Karpas-422 (cell line): Measurements from ENCODE around the gene OGDH. TPM values are rescaled to one million over a fixed set of nuclear protein-coding genes. Genes with fewer than 3 reads are reported as not detected.
"Not testable (repeated sequence)": the region's sequence is repeated elsewhere in the genome, so short reads cannot be mapped to it uniquely, and the experiment has no call there.

Experiments
- DNase-seq: peaks from one replicate; pipeline ENCODE4 v3.0.0-alpha.2; 2015
- H2AFZ ChIP-seq: fragments of 200-600 bp; sonication (generic); 2 replicates; pipeline ENCODE4 v1.6.1; 2014; ENCODE audit warnings: antibody characterized with exemption, low read length, mixed read lengths
- H3K27ac ChIP-seq: fragments of 200-600 bp; sonication (generic); 2 replicates; pipeline ENCODE4 v1.5.1; 2014; ENCODE audit warnings: mild to moderate bottlenecking, low read length, moderate library complexity
- H3K27me3 ChIP-seq: fragments of 200-600 bp; sonication (generic); 2 replicates; pipeline ENCODE4 v1.6.1; 2014; ENCODE audit warnings: low read length, mixed read lengths
- H3K36me3 ChIP-seq: fragments of 200-600 bp; sonication (generic); 2 replicates; pipeline ENCODE4 v1.6.1; 2014; ENCODE audit warnings: low read length, mixed read lengths; ENCODE audit not compliant: insufficient read depth
- H3K4me1 ChIP-seq: fragments of 200-600 bp; sonication (generic); 2 replicates; pipeline ENCODE4 v1.6.1; 2014; ENCODE audit warnings: mild to moderate bottlenecking, low read length, mixed read lengths
- H3K4me2 ChIP-seq: fragments of 200-600 bp; sonication (generic); 2 replicates; pipeline ENCODE4 v1.6.1; 2014; ENCODE audit warnings: low read length, low read depth, mild to moderate bottlenecking; ENCODE audit not compliant: poor library complexity, severe bottlenecking
- H3K4me3 ChIP-seq: fragments of 200-600 bp; sonication (generic); 2 replicates; pipeline ENCODE4 v1.5.1; 2014; ENCODE audit warnings: mild to moderate bottlenecking, antibody characterized with exemption, low read length, mixed read lengths
- H3K79me2 ChIP-seq: fragments of 200-600 bp; sonication (generic); 2 replicates; pipeline ENCODE4 v1.6.1; 2014; ENCODE audit warnings: mild to moderate bottlenecking, low read length, mixed read lengths
- H3K9ac ChIP-seq: fragments of 200-600 bp; sonication (generic); 2 replicates; pipeline ENCODE4 v1.6.0; 2014; ENCODE audit warnings: low read length
- H3K9me2 ChIP-seq: fragments of 200-600 bp; sonication (generic), shearing (Covaris generic); replicated peaks from 2 replicates; pipeline ENCODE4 v1.6.0; 2014; ENCODE audit warnings: mild to moderate bottlenecking, low read length, moderate library complexity; ENCODE audit not compliant: insufficient read depth
- H3K9me3 ChIP-seq: fragments of 300-700, 200-600 bp; sonication (generic); 2 replicates; pipeline ENCODE4 v1.6.1; 2014; ENCODE audit warnings: low read length, mixed read lengths
- H4K20me1 ChIP-seq: fragments of 200-600 bp; sonication (generic); 2 replicates; pipeline ENCODE4 v1.6.1; 2014; ENCODE audit warnings: mild to moderate bottlenecking, antibody characterized with exemption, low read length, low read depth; ENCODE audit not compliant: insufficient read depth
- total RNA-seq: library from RNA; depleted of rRNA; stranded (reverse); fragments of >200 nt; shearing (Covaris generic); gene quantifications from 2 replicates; pipeline ENCODE4 v1.2.3, GENCODE V29; 2014; ENCODE audit warnings: low replicate concordance

Gene OGDH
- total RNA-seq, 1 experiment from 2014 or later, result 24.9 TPM

GRCh38 chr7:44697136-44698045 is 91.0 kb downstream of the OGDH start:
- H3K4me2 ChIP-seq, result no peak overlapping the region

GRCh38 chr7:44698046-44698580 is 91.7 kb downstream of the OGDH start:
- Histone ChIP-seq H3K4me3 (no peak overlapping the region), H3K79me2 (no peaks in the 10 kb centered on the region), H2AFZ (no peak overlapping the region), H3K27ac (no peak overlapping the region), H3K36me3 (peaks cover 49% of the 10 kb centered on the region), H3K9me2 (no peaks in the 10 kb centered on the region), H4K20me1 (no peaks in the 10 kb centered on the region), H3K9ac (no peak overlapping the region), H3K4me2 (no peak overlapping the region), H3K9me3 (no peaks in the 10 kb centered on the region; the same call in 1 of the 2 replicates), H3K4me1 (no peaks in the 10 kb centered on the region), H3K27me3 (no peaks in the 10 kb centered on the region)
- no peak for DNase-seq

More at GRCh38 chr7:44697136-44698045, 91.0 kb downstream of the OGDH start:
- H3K36me3 ChIP-seq, result peaks cover 49% of the 10 kb centered on the region
- no peak overlapping the region for H3K27ac ChIP-seq
- H3K79me2 ChIP-seq, result no peaks in the 10 kb centered on the region
- no peak for DNase-seq
- H3K9ac ChIP-seq, result no peak overlapping the region
- H4K20me1 ChIP-seq, result no peaks in the 10 kb centered on the region
- H3K4me1 ChIP-seq, result no peaks in the 10 kb centered on the region
- no peaks in the 10 kb centered on the region for H3K9me2 ChIP-seq
- H2AFZ ChIP-seq, result no peak overlapping the region
- no peaks in the 10 kb centered on the region for H3K27me3 ChIP-seq
- no peaks in the 10 kb centered on the region; the same call in 1 of the 2 replicates for H3K9me3 ChIP-seq
- no peak overlapping the region for H3K4me3 ChIP-seq

GRCh38 chr7:44699598-44699997 is 93.2 kb downstream of the OGDH start:
- not testable (repeated sequence) for H2AFZ ChIP-seq, H3K27ac ChIP-seq, H3K9me3 ChIP-seq, H4K20me1 ChIP-seq, H3K9me2 ChIP-seq, H3K4me2 ChIP-seq, H3K27me3 ChIP-seq, H3K4me1 ChIP-seq, H3K79me2 ChIP-seq, H3K9ac ChIP-seq, DNase-seq, H3K4me3 ChIP-seq
- H3K36me3 ChIP-seq, result peaks cover 39% of the 10 kb centered on the region

- Histone ChIP-seq H3K9me2 (no peaks in the 10 kb centered on the region), H3K4me2 (no peak overlapping the region), H2AFZ (no peak overlapping the region), H3K79me2 (no peaks in the 10 kb centered on the region), H3K4me3 (no peak overlapping the region), H3K27me3 (no peaks in the 10 kb centered on the region), H3K27ac (no peak overlapping the region), H3K9ac (no peak overlapping the region), H4K20me1 (no peaks in the 10 kb centered on the region), H3K9me3 (no peaks in the 10 kb centered on the region; the same call in 1 of the 2 replicates), H3K4me1 (no peaks in the 10 kb centered on the region), H3K36me3 (peaks cover 36% of the 10 kb centered on the region)
- DNase-seq, result no peak
Measured at GRCh38 chr7:44700322-44700721, 93.9 kb downstream of the OGDH start.

- H3K4me3 ChIP-seq, H3K36me3 ChIP-seq: not testable (repeated sequence)
Measured at GRCh38 chr7:44703391-44703790, 97.0 kb downstream of the OGDH start.

GRCh38 chr7:44703921-44704320 is 97.5 kb downstream of the OGDH start:
- Histone ChIP-seq H3K9me3 (no peaks in the 10 kb centered on the region), H3K4me2 (no peak overlapping the region), H3K36me3 (peaks cover 7% of the 10 kb centered on the region; the same call in 1 of the 2 replicates), H3K79me2 (no peaks in the 10 kb centered on the region), H4K20me1 (no peaks in the 10 kb centered on the region), H2AFZ (no peak overlapping the region), H3K9ac (no peak overlapping the region), H3K9me2 (no peaks in the 10 kb centered on the region), H3K4me3 (no peak overlapping the region), H3K27me3 (no peaks in the 10 kb centered on the region), H3K4me1 (no peaks in the 10 kb centered on the region), H3K27ac (no peak overlapping the region)
- peak; percentile 22 for DNase-seq

More at GRCh38 chr7:44703391-44703790, 97.0 kb downstream of the OGDH start:
- not testable (repeated sequence) for H3K4me1 ChIP-seq, H2AFZ ChIP-seq, H3K9ac ChIP-seq, H3K27me3 ChIP-seq, H3K27ac ChIP-seq, H3K9me3 ChIP-seq, H3K4me2 ChIP-seq, H3K79me2 ChIP-seq, H4K20me1 ChIP-seq, H3K9me2 ChIP-seq
- peak; percentile 19 for DNase-seq

GRCh38 chr7:44705434-44705833 is 99.0 kb downstream of the OGDH start:
- Histone ChIP-seq H3K4me1 (no peaks in the 10 kb centered on the region), H3K9ac (no peak overlapping the region), H3K4me2 (no peak overlapping the region), H3K9me3 (no peaks in the 10 kb centered on the region), H4K20me1 (no peaks in the 10 kb centered on the region), H3K36me3 (no peaks in the 10 kb centered on the region; the same call in none of the 2 replicates), H2AFZ (no peak overlapping the region), H3K9me2 (no peaks in the 10 kb centered on the region), H3K27ac (no peak overlapping the region), H3K4me3 (no peak overlapping the region), H3K79me2 (no peaks in the 10 kb centered on the region), H3K27me3 (no peaks in the 10 kb centered on the region)
- no peak for DNase-seq

GRCh38 chr7:44706788-44707557 is 100.5 kb downstream of the OGDH start:
- Histone ChIP-seq H3K9me3 (no peaks in the 10 kb centered on the region), H3K79me2 (no peaks in the 10 kb centered on the region), H3K4me3 (no peak overlapping the region), H3K9me2 (no peaks in the 10 kb centered on the region), H3K36me3 (no peaks in the 10 kb centered on the region; the same call in none of the 2 replicates), H4K20me1 (no peaks in the 10 kb centered on the region), H3K4me1 (no peaks in the 10 kb centered on the region), H2AFZ (no peak overlapping the region), H3K4me2 (no peak overlapping the region), H3K27ac (no peak overlapping the region), H3K27me3 (no peaks in the 10 kb centered on the region), H3K9ac (no peak overlapping the region)
- DNase-seq, result no peak
